GM12864 (cell line): ENCODE data around the gene LRIG3.

ENCODE experiments used
- DNase-seq: peaks from one replicate; pipeline ENCODE4 v3.0.0-alpha.2; 2011; ENCODE audit warnings: low read depth
- H3K4me3 ChIP-seq: 2 replicates; pipeline ENCODE4 v1.5.1; 2011; ENCODE audit warnings: mild to moderate bottlenecking, low read depth, low read length, control low read depth
- CTCF ChIP-seq: IDR thresholded peaks from 2 replicates; pipeline ENCODE4 v1.5.1; 2011; ENCODE audit warnings: low read depth, mild to moderate bottlenecking, moderate library complexity, low read length, control low read depth, inconsistent platforms; ENCODE audit errors: missing control alignments

The LRIG3 gene

GRCh38 chr12:58931518-58931917 is 11.2 kb upstream of the LRIG3 start:
- no peak for TF ChIP-seq CTCF
- no peak for DNase-seq
- H3K4me3 ChIP-seq = no peak overlapping the region

DNA sequence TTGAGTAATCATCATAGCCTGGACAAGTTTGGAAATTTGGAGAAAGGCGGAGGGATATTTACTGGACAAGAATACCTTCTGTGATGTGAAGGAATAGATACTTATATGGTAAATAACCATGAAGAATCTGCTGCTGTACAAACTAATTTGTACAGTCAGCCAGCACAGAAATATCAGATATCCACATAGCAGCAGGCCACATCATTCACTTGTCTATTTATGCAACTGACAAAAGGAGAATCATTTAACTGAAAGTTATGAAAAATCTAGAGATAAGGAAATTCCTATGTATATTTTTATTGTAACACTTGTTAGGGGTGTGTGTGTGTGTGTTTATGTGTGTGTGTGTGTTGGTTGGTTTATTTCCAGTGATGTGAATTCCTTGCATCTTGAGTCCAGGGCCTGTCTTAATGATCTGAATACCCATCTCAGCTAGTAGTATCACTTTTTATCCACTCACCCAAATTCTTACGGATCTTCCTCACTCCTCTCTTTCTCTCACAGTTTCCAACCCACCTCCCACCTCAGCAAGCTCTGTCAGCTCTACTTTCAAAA is 10.5 kb upstream of the LRIG3 start:
- no peak for DNase-seq
- no peak for TF ChIP-seq CTCF
- no peak overlapping the region for H3K4me3 ChIP-seq

DNA sequence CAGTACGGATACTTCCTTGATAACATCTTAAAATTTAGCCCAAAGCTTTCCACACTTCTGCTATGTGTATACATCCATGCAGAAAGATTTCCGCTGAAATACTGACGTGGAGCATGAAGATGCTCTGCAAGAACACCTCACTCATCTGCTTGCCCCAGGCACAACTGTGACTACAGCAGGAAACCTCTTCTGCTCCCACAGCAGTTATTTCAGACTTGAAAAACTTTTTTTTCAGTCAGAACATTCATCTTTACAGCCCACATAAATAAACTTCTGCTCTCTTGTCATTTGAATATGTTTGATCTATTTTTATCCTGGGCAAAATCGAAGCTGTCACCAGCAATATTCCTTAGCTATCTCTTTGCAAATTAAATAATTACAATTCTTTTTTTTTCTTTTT is 6.8 kb upstream of the LRIG3 start:
- TF ChIP-seq CTCF = no peak

GRCh38 chr12:58926586-58926985 is 6.3 kb upstream of the LRIG3 start:
- DNase-seq = no peak
- no peak overlapping the region for H3K4me3 ChIP-seq
- no peak for TF ChIP-seq CTCF

More for the DNA sequence above, 6.8 kb upstream of the LRIG3 start:
- H3K4me3 ChIP-seq = no peak overlapping the region
- no peak for DNase-seq

DNA sequence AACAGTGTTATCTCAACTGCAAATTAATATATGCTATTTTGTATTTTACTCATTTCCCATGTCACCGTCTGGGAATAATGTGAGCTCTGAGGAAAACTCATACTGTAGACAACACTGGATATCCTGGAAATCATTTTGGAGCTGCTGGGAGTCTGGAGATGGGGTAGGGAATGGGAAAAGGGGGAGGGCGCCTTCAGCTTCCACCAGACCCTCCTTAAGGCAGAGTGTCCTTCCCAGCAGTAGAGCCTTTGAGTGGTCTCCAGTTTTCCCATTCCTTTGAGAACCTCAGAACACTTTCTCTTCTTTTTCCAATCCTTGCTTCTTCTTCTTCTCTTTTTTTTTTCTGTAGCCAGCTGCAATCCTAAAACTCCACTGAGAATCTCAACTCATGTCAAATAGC is 5.4 kb upstream of the LRIG3 start:
- H3K4me3 ChIP-seq = no peak overlapping the region
- no peak for TF ChIP-seq CTCF
- DNase-seq = no peak

- DNase-seq = no peak
- TF ChIP-seq CTCF = no peak
- no peak overlapping the region for H3K4me3 ChIP-seq
Observed at GRCh38 chr12:58925111-58925611, 4.9 kb upstream of the LRIG3 start.

DNA sequence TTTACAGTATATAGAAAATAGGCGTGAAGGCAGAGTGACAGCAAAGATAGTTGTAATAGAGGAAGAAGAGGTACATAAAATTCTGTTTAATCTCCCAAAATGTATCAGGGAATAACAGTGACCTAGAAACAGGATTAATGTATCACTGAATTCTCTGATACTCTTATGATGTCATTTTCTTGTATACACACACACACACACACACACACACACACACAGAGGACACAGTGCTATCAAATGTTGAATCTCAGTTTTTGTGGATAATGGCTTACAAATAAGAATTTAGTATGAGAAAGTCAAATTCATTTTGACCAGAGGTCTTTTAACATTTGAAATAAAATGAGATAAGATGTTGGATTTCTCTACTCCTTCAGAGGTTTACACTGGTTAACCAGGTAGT is 4.3 kb upstream of the LRIG3 start:
- no peak for DNase-seq
- TF ChIP-seq CTCF = no peak
- H3K4me3 ChIP-seq = no peak overlapping the region
